HG03039 (cell line): ENCODE measurements around the gene ZFAND2B.
"Not testable (repeated sequence)": the region's sequence is repeated elsewhere in the genome, so short reads cannot be mapped to it uniquely, and the experiment has no call there.

Source experiments
- ATAC-seq: cut with Tn5 transposase; IDR thresholded peaks from one replicate; pipeline ENCODE4 v1.9.1; 2021; ENCODE audit warnings: mild to moderate bottlenecking, moderate library complexity; ENCODE audit not compliant: unreplicated experiment

ZFAND2B gene

GRCh38 chr2:219175928-219176817 lies 30.4 kb upstream of the ZFAND2B start:
- ATAC-seq: peak; percentile 15

GRCh38 chr2:219176818-219177551 lies 29.6 kb upstream of the ZFAND2B start, which contains the start of gene CNPPD1:
CNPPD1 (minus strand) TSS chr2:219176925; CDS start chr2:219176828, 97 bp downstream.
- peak; percentile 53 for ATAC-seq

- ATAC-seq: peak; percentile 35
Measured at GRCh38 chr2:219177552-219178376, 28.8 kb upstream of the ZFAND2B start, which contains the start of gene RETREG2. RETREG2 (plus strand) TSS chr2:219178275; CDS start chr2:219178353, 78 bp downstream.

- ATAC-seq: peak; percentile 20
Measured at GRCh38 chr2:219178377-219179175, 28.0 kb upstream of the ZFAND2B start.

- no peak for ATAC-seq
Measured at GRCh38 chr2:219179601-219180465, 26.7 kb upstream of the ZFAND2B start.

- no peak for ATAC-seq
Measured at GRCh38 chr2:219180961-219181360, 25.6 kb upstream of the ZFAND2B start.

- ATAC-seq: no peak
Measured at GRCh38 chr2:219181531-219181930, 25.1 kb upstream of the ZFAND2B start.

- ATAC-seq: no peak
Measured at GRCh38 chr2:219182331-219183150, 24.0 kb upstream of the ZFAND2B start.

- no peak for ATAC-seq
Measured at GRCh38 chr2:219183151-219183772, 23.3 kb upstream of the ZFAND2B start.

- ATAC-seq: no peak
Measured at GRCh38 chr2:219184121-219184520, 22.5 kb upstream of the ZFAND2B start.

- no peak for ATAC-seq
Measured at GRCh38 chr2:219186754-219187456, 19.7 kb upstream of the ZFAND2B start.

- ATAC-seq: no peak
Measured at GRCh38 chr2:219197388-219197787, 9.2 kb upstream of the ZFAND2B start.

GRCh38 chr2:219198974-219199373 lies 7.6 kb upstream of the ZFAND2B start:
- ATAC-seq: no peak

GRCh38 chr2:219199470-219200211 lies 6.9 kb upstream of the ZFAND2B start:
- no peak for ATAC-seq

GRCh38 chr2:219200502-219201326 lies 5.9 kb upstream of the ZFAND2B start:
- not testable (repeated sequence) for ATAC-seq

- ATAC-seq: not testable (repeated sequence)
Measured at GRCh38 chr2:219201331-219201730, 5.3 kb upstream of the ZFAND2B start.
